22Rv1 (cell line): ENCODE data around the gene ZBTB5.
"Not testable (repeated sequence)": the region's sequence is repeated elsewhere in the genome, so short reads cannot be mapped to it uniquely, and the experiment has no call there.

Experiments
- H3K27ac ChIP-seq: fragments of 450-650 bp; 2 replicates; pipeline ENCODE4 v1.5.1; 2017
- ZFX ChIP-seq: fragments of 450-650 bp; IDR thresholded peaks from 2 replicates; pipeline ENCODE4 v1.6.1; 2017; ENCODE audit warnings: antibody characterized with exemption, borderline replicate concordance
- TF ChIP-seq, protein P1 (sequence below): fragments of 450-650 bp; IDR thresholded peaks from 2 replicates; pipeline ENCODE4 v1.5.1; 2017; ENCODE audit warnings: mild to moderate bottlenecking

The ZBTB5 gene

DNA sequence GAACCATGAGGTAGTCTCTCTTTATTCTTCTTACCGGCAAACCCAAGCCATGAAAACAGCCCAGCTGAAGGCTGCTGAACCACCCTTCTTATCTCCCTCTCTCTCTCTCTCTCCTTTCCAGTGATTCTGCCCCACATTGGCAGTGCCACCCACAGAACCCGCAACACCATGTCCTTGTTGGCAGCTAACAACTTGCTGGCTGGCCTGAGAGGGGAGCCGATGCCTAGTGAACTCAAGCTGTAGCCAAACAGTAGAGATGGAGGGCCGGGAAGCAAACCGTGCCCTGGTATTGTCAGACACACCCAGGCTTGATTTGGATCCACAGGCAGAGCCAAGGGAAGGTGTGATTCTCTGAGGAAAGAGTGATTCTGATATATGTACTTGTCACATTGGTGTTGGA is 28.7 kb downstream of the ZBTB5 start:
- H3K27ac ChIP-seq, result peak overlapping the region; percentile 20; the same call in 1 of the 2 replicates
- no peak for TF ChIP-seq ZFX
- TF ChIP-seq, protein P1, sequence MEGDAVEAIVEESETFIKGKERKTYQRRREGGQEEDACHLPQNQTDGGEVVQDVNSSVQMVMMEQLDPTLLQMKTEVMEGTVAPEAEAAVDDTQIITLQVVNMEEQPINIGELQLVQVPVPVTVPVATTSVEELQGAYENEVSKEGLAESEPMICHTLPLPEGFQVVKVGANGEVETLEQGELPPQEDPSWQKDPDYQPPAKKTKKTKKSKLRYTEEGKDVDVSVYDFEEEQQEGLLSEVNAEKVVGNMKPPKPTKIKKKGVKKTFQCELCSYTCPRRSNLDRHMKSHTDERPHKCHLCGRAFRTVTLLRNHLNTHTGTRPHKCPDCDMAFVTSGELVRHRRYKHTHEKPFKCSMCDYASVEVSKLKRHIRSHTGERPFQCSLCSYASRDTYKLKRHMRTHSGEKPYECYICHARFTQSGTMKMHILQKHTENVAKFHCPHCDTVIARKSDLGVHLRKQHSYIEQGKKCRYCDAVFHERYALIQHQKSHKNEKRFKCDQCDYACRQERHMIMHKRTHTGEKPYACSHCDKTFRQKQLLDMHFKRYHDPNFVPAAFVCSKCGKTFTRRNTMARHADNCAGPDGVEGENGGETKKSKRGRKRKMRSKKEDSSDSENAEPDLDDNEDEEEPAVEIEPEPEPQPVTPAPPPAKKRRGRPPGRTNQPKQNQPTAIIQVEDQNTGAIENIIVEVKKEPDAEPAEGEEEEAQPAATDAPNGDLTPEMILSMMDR, result no peak

DNA sequence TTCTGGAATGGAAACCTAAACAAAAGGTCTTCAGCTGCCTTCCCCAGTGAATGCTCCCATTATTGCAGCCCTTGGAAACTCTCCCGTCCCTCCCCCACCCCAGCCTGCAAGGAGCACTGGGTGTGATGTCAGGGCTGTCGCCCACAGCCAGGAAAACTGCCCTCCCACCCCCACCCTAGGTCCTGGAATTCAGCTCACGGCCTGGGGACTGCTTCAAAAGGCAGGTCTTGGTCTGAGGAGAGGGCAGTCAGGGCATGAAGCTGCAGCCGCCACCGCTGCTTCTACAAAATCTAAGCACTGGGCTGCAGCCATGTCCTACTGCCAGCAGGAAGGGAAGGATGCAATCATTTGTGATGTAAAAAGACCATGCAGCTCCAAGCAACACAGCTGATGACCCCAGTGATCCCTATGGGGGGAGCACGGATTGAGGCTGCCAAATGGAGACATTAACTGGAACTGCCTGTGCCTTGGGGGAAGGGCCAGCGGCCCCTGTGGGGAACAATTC is 31.3 kb downstream of the ZBTB5 start:
- no peak overlapping the region for H3K27ac ChIP-seq
- TF ChIP-seq, protein P1, result no peak
- no peak for TF ChIP-seq ZFX

DNA sequence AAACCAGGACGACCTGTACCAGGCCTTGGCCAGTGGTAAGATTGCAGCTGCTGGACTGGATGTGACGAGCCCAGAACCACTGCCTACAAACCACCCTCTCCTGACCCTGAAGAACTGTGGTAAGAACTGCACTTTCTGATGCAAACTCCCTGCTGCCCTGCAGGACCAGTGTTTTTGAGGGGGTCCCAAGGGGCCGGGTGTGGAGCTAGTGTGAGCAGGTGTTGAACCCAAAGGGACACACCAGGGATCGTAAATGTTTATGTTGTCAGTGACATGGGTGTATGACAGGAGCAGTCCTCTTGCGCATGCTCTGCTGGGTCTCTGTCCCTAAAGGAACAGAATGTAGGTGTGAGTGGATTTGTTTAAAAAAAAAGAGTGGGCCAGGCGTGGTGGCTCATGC is 33.2 kb downstream of the ZBTB5 start:
- H3K27ac ChIP-seq, result 0 out of 2 replicates have a peak overlapping the region, but pooled peaks have one; percentile 12
- TF ChIP-seq ZFX, result no peak
- TF ChIP-seq, protein P1, result no peak

DNA sequence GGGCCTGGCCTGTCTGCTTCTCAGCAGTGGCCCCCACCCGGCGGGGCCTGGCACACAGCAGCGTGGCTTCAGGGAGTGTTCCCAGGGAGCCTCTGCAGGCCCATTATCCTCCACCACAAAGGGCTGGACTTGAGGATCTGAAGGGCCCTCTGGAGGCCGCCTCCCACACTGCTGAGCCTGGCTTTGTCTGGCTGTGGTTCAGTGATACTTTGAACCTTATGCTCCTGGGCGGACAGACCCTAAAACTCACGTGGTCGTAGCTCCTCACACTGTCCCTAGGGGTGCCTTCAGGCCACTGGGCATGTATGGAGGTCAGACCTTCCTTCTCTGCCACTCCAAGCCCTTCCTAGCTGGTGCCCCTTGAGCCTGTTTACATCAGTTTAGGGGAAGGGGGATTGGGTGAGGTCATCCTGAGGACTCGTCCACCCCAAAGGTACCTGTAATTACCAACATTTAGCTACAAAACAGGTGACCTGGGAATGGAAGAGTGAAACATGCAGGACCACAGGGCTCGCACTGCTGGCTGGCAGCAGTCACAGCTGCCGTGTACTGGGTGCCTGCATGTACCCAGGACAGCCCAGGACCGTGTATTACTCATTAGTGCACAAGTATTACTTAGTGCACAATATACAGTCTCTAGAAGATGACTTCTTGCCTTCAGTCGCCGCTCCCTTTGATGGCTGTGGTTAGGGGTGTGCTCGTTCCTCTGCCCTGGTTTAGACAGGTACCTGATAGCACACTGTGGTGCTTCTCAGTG is 34.2 kb downstream of the ZBTB5 start:
- H3K27ac ChIP-seq, result no peak overlapping the region
- TF ChIP-seq, protein P1, result no peak
- no peak for TF ChIP-seq ZFX

DNA sequence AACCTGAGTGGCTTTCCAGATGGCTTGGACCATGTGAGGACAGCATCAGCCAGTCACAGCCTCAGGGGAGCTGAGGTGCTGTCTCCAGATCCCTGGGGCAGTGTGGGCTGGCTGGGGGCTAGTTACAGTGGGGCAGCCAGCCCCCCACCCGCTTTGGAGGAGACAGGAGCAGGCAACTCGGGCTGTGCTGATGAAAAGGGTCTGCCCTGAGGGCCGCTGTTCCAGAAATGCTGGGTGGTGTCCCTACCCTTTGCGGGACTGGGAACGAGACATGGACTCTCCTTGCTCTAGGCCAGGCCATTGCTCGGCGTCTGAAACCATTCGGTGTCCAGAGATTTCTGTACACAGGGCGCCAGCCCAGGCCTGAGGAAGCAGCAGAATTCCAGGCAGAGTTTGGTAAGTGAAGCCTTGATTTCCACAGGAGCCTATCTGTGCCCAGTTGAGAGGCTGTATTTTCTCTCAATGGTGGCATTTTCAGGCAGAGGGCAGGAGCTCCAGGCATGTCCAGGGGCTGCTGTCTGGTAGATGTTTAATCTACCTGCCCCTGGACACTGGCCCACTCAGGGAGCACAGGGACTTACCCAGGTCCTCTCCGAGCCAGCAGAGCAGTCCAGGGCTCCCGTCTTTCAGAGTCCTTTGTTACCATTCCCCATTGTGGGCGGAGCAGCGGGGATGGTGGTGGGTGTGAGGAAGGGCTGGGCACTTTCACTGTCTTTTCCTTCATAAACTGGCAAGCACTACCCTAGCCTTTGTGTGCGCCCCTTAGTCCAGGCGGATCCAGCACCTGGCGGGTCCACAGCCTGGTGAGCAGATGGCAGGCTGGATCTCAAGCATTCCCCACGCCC is 35.6 kb downstream of the ZBTB5 start:
- TF ChIP-seq ZFX, result no peak
- TF ChIP-seq, protein P1, result no peak
- no peak overlapping the region for H3K27ac ChIP-seq

DNA sequence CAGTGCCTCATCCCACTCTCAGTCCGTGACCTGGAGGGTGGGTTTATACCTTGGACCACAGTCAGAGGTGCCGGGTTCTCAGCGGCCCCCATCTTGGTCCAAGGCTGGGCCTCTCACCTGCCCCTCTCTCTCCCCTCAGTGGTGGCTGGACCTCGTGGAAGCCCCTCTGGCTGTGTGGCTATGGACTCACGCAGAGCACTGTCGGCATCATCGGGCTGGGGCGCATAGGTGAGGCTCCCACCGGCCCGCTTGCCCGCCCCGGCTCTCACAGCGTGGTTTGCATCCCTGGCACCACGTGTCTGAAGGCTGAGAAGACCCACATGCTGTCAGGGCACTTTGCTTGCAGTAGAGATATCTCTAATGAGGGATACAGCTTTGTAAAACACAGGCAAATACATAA is 36.9 kb downstream of the ZBTB5 start:
- TF ChIP-seq ZFX, result no peak
- TF ChIP-seq, protein P1, result no peak
- H3K27ac ChIP-seq, result no peak overlapping the region

DNA sequence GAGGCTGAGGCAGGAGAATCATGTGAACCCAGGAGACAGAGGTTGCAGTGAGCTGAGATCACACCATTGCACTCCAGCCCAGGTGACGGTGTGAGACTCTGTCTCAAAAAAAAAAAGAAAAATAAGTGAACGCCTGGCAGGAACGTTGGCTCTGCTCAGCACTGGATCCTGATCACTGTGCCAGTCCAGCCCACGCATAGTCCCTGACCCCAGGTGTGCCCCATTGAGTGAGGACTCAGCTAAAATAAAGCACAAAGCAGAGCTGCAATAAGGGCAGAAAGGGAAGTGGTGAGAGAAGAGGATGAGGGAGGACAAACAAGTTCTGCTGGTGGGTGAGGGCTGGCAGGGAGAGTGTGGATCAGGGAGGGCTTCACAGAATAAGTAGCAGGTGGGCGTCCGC is 38.4 kb downstream of the ZBTB5 start:
- TF ChIP-seq, protein P1, result no peak
- no peak for TF ChIP-seq ZFX

DNA sequence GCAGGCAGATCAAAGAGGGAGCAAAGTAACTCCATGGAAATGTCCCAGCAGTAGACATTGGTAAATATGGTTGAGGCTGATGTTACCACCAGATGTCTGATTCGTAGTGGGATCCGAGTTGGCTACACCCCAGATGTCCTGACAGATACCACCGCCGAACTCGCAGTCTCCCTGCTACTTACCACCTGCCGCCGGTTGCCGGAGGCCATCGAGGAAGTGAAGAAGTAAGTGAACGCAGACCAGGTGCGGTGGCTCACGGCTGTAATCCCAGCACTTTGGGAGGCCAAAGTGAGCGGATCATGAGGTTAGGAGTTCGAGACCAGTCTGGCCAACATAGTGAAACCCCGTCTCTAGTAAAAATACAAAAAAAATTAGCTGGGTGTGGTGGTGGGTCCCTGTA is 38.8 kb downstream of the ZBTB5 start:
- H3K27ac ChIP-seq, result not testable (repeated sequence)

More for the DNA sequence above, 38.4 kb downstream of the ZBTB5 start:
- H3K27ac ChIP-seq, result no peak overlapping the region
